A549 (cell line): Measurements from ENCODE around the gene RASSF3. TPM values are rescaled to one million over a fixed set of nuclear protein-coding genes. Genes with fewer than 3 reads are reported as not detected.

Source experiments
- ATAC-seq, 2 experiments: fragments of 200-7000 bp in 1 of 2; fragments of >200 bp in 1 of 2; cut with Nextera tagmentation in 1 of 2; cut with Tn5 transposase in 1 of 2; 3 replicates each; pipeline versions ENCODE4 v1.8.0 to v1.9.1; 2018 to 2020; ENCODE audit warnings: mild to moderate bottlenecking in 1 of 2, moderate library complexity in 1 of 2
- CTCF ChIA-PET: fragments of 300-600 bp; sonication (Branson Sonifier 250); formaldehyde crosslinking; extraction: SDS; loops from one replicate; lab custom pipeline; 2021; ENCODE audit warnings: antibody characterized with exemption, inconsistent platforms; lab: Yijun Ruan, JAX
- POLR2A ChIA-PET: fragments of 350-600 bp; formaldehyde crosslinking; extraction: SDS; loops from one replicate; lab custom pipeline; 2021; ENCODE audit warnings: antibody characterized with exemption, inconsistent platforms; lab: Yijun Ruan, JAX
- DNase-seq, 2 experiments: peaks; one replicate each; pipeline versions ENCODE4 v3.0.0 to v3.0.0-alpha.2; 2011 to 2016; ENCODE audit warnings: low read depth in 1 of 2, low spot score in 1 of 2
- FAIRE-seq: peaks from 2 replicates; lab custom pipeline; 2011; peaks lifted over from hg19 to GRCh38; lab: Jason Lieb, UNC
- H3K27ac ChIP-seq, 2 experiments: fragments of >200 bp; sonication (Bioruptor Twin); formaldehyde crosslinking; 3 replicates each; pipeline ENCODE4 v1.5.1; 2016 to 2017
- H3K4me1 ChIP-seq: fragments of >200 bp; sonication (Bioruptor Twin); formaldehyde crosslinking; 3 replicates; pipeline ENCODE4 v1.6.1; 2016
- H3K4me2 ChIP-seq: fragments of >200 bp; sonication (Bioruptor Twin); formaldehyde crosslinking; 3 replicates; pipeline ENCODE4 v1.6.1; 2016
- H3K4me3 ChIP-seq: fragments of >200 bp; sonication (Bioruptor Twin); formaldehyde crosslinking; 3 replicates; pipeline ENCODE4 v1.5.1; 2016
- H3K9me3 ChIP-seq: fragments of >200 bp; sonication (Bioruptor Twin); formaldehyde crosslinking; 3 replicates; pipeline ENCODE4 v1.6.1; 2016
- CBX8 ChIP-seq: fragments of 200-600 bp; sonication (generic); IDR thresholded peaks from 2 replicates; pipeline ENCODE4 v1.6.1; 2016
- CEBPB ChIP-seq, 2 experiments: fragments of >200 bp in 1 of 2; sonication (Bioruptor Twin) in 1 of 2; formaldehyde crosslinking in 1 of 2; IDR thresholded peaks; 2 replicates each; pipeline ENCODE4 v1.6.1; 2012 to 2016
- CHD4 ChIP-seq: fragments of 200-600 bp; sonication (generic); IDR thresholded peaks from 2 replicates; pipeline ENCODE4 v1.6.1; 2016; ENCODE audit warnings: antibody characterized with exemption, mild to moderate bottlenecking, borderline replicate concordance
- E2F6 ChIP-seq: IDR thresholded peaks from 2 replicates; pipeline ENCODE4 v1.6.1; 2012; ENCODE audit warnings: low read depth, borderline replicate concordance
- EHF ChIP-seq: fragments of 250-450 bp; sonication (Bioruptor Pico); IDR thresholded peaks from 2 replicates; pipeline ENCODE4 v1.5.0; 2020; ENCODE audit warnings: mild to moderate bottlenecking
- EHMT2 ChIP-seq: fragments of 200-600 bp; sonication (generic); IDR thresholded peaks from 2 replicates; pipeline ENCODE4 v1.6.1; 2016; ENCODE audit warnings: antibody characterized with exemption, low read depth, mild to moderate bottlenecking, moderate library complexity
- ELK1 ChIP-seq: fragments of 150-350 bp; IDR thresholded peaks from 2 replicates; pipeline ENCODE4 v1.6.1; 2014; ENCODE audit warnings: low read depth, mild to moderate bottlenecking, low read length
- EP300 ChIP-seq, 2 experiments: fragments of >200 bp; sonication (Bioruptor Twin); formaldehyde crosslinking; IDR thresholded peaks; 2 replicates in 1 of 2; 3 replicates in 1 of 2; pipeline ENCODE4 v1.6.1; 2016 to 2017
- ESRRA ChIP-seq: fragments of 150-350 bp; IDR thresholded peaks from 2 replicates; pipeline ENCODE4 v1.6.1; 2014; ENCODE audit warnings: mild to moderate bottlenecking, low read length, borderline replicate concordance
- FOSB ChIP-seq: fragments of 250-450 bp; sonication (Bioruptor Pico); IDR thresholded peaks from 2 replicates; pipeline ENCODE4 v1.5.0; 2020; ENCODE audit warnings: mild to moderate bottlenecking, moderate library complexity
- FOSL2 ChIP-seq, 2 experiments: fragments of 450-650 bp in 1 of 2; fragments of >200 bp in 1 of 2; sonication (Bioruptor Twin) in 1 of 2; formaldehyde crosslinking; IDR thresholded peaks; 2 replicates each; pipeline versions ENCODE4 v1.5.0 to v1.6.1; 2016 to 2020; ENCODE audit warnings: mild to moderate bottlenecking in 1 of 2, moderate library complexity in 1 of 2
- FOXS1 ChIP-seq: fragments of 250-450 bp; sonication (Bioruptor Pico); IDR thresholded peaks from 2 replicates; pipeline ENCODE4 v1.5.0; 2020; ENCODE audit warnings: mild to moderate bottlenecking, moderate library complexity
- GATA3 ChIP-seq: IDR thresholded peaks from 2 replicates; pipeline ENCODE4 v1.6.1; 2012; ENCODE audit warnings: borderline replicate concordance
- HDAC2 ChIP-seq: fragments of 200-600 bp; sonication (generic); IDR thresholded peaks from 2 replicates; pipeline ENCODE4 v1.6.1; 2016
- HOXB13 ChIP-seq: fragments of 250-450 bp; sonication (Bioruptor Pico); IDR thresholded peaks from 2 replicates; pipeline ENCODE4 v1.5.0; 2020; ENCODE audit warnings: low read depth, mild to moderate bottlenecking, moderate library complexity
- HOXB5 ChIP-seq: fragments of 250-450 bp; sonication (Bioruptor Pico); IDR thresholded peaks from 2 replicates; pipeline ENCODE4 v1.5.0; 2020; ENCODE audit warnings: mild to moderate bottlenecking, moderate library complexity
- KDM1A ChIP-seq: fragments of 200-600 bp; sonication (generic); IDR thresholded peaks from 2 replicates; pipeline ENCODE4 v1.6.1; 2016; ENCODE audit warnings: low read depth, mild to moderate bottlenecking
- MAFK ChIP-seq: fragments of 450-650 bp; IDR thresholded peaks from 2 replicates; pipeline ENCODE4 v1.6.1; 2014; ENCODE audit not compliant: partially characterized antibody
- MYC ChIP-seq: IDR thresholded peaks from 2 replicates; pipeline ENCODE4 v1.6.1; 2012; ENCODE audit warnings: mild to moderate bottlenecking, inconsistent platforms, low read length, improper control_type of control experiment, borderline replicate concordance
- NFE2L2 ChIP-seq: fragments of 150-350 bp; conservative IDR thresholded peaks from 2 replicates; pipeline ENCODE4 v1.6.1; 2014; ENCODE audit warnings: low read length
- NPAS2 ChIP-seq: fragments of 250-450 bp; sonication (Bioruptor Pico); IDR thresholded peaks from 2 replicates; pipeline ENCODE4 v1.8.0; 2022; ENCODE audit warnings: mild to moderate bottlenecking, moderate library complexity, borderline replicate concordance
- NR3C1 ChIP-seq: fragments of >200 bp; sonication (Bioruptor Twin); formaldehyde crosslinking; IDR thresholded peaks from 3 replicates; pipeline ENCODE4 v1.6.1; 2017
- PBX3 ChIP-seq: IDR thresholded peaks from 2 replicates; pipeline ENCODE4 v1.6.1; 2012
- PHF8 ChIP-seq: fragments of 200-600 bp; sonication (generic); IDR thresholded peaks from 2 replicates; pipeline ENCODE4 v1.6.1; 2016; ENCODE audit warnings: low read depth, mild to moderate bottlenecking, antibody characterized with exemption, moderate library complexity, borderline replicate concordance
- POLR2A ChIP-seq: IDR thresholded peaks from 2 replicates; pipeline ENCODE4 v1.6.1; 2012; ENCODE audit warnings: mild to moderate bottlenecking, low read length
- POLR2AphosphoS2 ChIP-seq: conservative IDR thresholded peaks from 2 replicates; pipeline ENCODE4 v1.6.1; 2012; ENCODE audit warnings: low read length, improper control_type of control experiment, inconsistent platforms
- REST ChIP-seq: fragments of 200-600 bp; sonication (generic); IDR thresholded peaks from 2 replicates; pipeline ENCODE4 v1.6.1; 2016; ENCODE audit warnings: antibody characterized with exemption, mild to moderate bottlenecking, moderate library complexity
- RFX5 ChIP-seq: fragments of 450-650 bp; IDR thresholded peaks from 2 replicates; pipeline ENCODE4 v1.7.1; 2014; ENCODE audit warnings: antibody characterized with exemption, mild to moderate bottlenecking, moderate library complexity
- RNF2 ChIP-seq: fragments of 200-600 bp; sonication (generic); IDR thresholded peaks from 2 replicates; pipeline ENCODE4 v1.6.1; 2016; ENCODE audit warnings: low read depth, mild to moderate bottlenecking, antibody characterized with exemption, moderate library complexity, borderline replicate concordance
- SMC3 ChIP-seq: fragments of >200 bp; sonication (Bioruptor Twin); formaldehyde crosslinking; IDR thresholded peaks from 3 replicates; pipeline ENCODE4 v1.6.1; 2018; ENCODE audit warnings: inconsistent platforms
- ZC3H11A ChIP-seq: fragments of 450-650 bp; IDR thresholded peaks from 2 replicates; pipeline ENCODE4 v1.6.1; 2014; ENCODE audit warnings: antibody characterized with exemption, mild to moderate bottlenecking
- WGBS: methylation state at CpG from one replicate; pipeline ENCODE4 v1.1.6; 2017; ENCODE audit errors: missing lambda C conversion rate; 5-methylcytosine and 5-hydroxymethylcytosine counted together
- polyA plus RNA-seq, 4 experiments: library from polyadenylated mRNA; depleted of rRNA in 3 of 4; stranded (reverse); fragments of >200 nt; fragmentation: RNase III in 1 of 4; extraction: RNeasy Plus Mini Kit Qiagen cat#74134 plus additional on column Dnase treatment in 1 of 4; gene quantifications; 2 replicates in 3 of 4; 3 replicates in 1 of 4; pipeline ENCODE4 v1.2.3, GENCODE V29; 2011 to 2017
- TF ChIP-seq, protein P1 (sequence below): fragments of >200 bp; sonication (Bioruptor Twin); formaldehyde crosslinking; IDR thresholded peaks from 3 replicates; pipeline ENCODE4 v1.5.1; 2016

The RASSF3 gene
- polyA plus RNA-seq, 2 of the 4 experiments (the other 2 are of a cell fraction): 19.7 to 35.4 TPM

GRCh38 chr12:64722835-64723234 is 112.5 kb downstream of the RASSF3 start (continued):
- TF ChIP-seq REST (no peak), EHMT2 (no peak), EP300 (IDR thresholded peaks at IDR 0.05) (no peak), RFX5 (no peak), POLR2AphosphoS2 (no peak), MYC (no peak), HOXB13 (CRISPR knock-in tag) (no peak)

GRCh38 chr12:64723630-64724029 is 113.3 kb downstream of the RASSF3 start:
- POLR2A ChIA-PET: no interaction called here
- Histone ChIP-seq H3K9me3 (no peaks in the 10 kb centered on the region), H3K4me1 (no peaks in the 10 kb centered on the region), H3K4me2 (no peak overlapping the region), H3K4me3 (no peak overlapping the region), H3K27ac (no peak overlapping the region)
- TF ChIP-seq CBX8 (no peak), CEBPB (IDR thresholded peaks at IDR 0.05) (no peak), RFX5 (no peak), HDAC2 (no peak), RNF2 (no peak), MAFK (no peak), FOXS1 (no peak), ELK1 (no peak), NR3C1 (no peak), ZC3H11A (no peak), POLR2A (no peak), FOSB (no peak), PHF8 (no peak), GATA3 (no peak)
- TF ChIP-seq, protein P1, sequence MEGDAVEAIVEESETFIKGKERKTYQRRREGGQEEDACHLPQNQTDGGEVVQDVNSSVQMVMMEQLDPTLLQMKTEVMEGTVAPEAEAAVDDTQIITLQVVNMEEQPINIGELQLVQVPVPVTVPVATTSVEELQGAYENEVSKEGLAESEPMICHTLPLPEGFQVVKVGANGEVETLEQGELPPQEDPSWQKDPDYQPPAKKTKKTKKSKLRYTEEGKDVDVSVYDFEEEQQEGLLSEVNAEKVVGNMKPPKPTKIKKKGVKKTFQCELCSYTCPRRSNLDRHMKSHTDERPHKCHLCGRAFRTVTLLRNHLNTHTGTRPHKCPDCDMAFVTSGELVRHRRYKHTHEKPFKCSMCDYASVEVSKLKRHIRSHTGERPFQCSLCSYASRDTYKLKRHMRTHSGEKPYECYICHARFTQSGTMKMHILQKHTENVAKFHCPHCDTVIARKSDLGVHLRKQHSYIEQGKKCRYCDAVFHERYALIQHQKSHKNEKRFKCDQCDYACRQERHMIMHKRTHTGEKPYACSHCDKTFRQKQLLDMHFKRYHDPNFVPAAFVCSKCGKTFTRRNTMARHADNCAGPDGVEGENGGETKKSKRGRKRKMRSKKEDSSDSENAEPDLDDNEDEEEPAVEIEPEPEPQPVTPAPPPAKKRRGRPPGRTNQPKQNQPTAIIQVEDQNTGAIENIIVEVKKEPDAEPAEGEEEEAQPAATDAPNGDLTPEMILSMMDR: no peak
- no peak for DNase-seq
- 93% methylated on average over 2 of the region's 2 CpGs for WGBS
- CTCF ChIA-PET: interaction anchor here (1.4 to 1.6 kb wide), 2 partner anchors 18 to 26 kb away, joined by 3 to 9 read pairs; no protein-coding TSS in a partner anchor
- no peak for FAIRE-seq
- no peak for ATAC-seq

GRCh38 chr12:64724201-64724745 is 114.0 kb downstream of the RASSF3 start:
- ChIA-PET POLR2A (no interaction called here), CTCF (interaction anchor here (1.4 kb wide), 1 partner anchor 19 kb away, joined by 3 read pairs; no protein-coding TSS in a partner anchor)
- FAIRE-seq (no peak), ATAC-seq (no peak), DNase-seq (no peak)
- Histone ChIP-seq H3K4me1 (no peaks in the 10 kb centered on the region), H3K4me2 (no peak overlapping the region), H3K9me3 (no peaks in the 10 kb centered on the region), H3K4me3 (no peak overlapping the region), H3K27ac (no peak overlapping the region)
- 94% methylated on average over 11 of the region's 11 CpGs for WGBS
- TF ChIP-seq ESRRA: no peak
- no peak for TF ChIP-seq EHF
- TF ChIP-seq PBX3: no peak
- TF ChIP-seq NPAS2 (CRISPR knock-in tag): no peak
- TF ChIP-seq HOXB5: no peak
- no peak for TF ChIP-seq CHD4
- no peak for TF ChIP-seq E2F6
- TF ChIP-seq KDM1A: no peak
- no peak for TF ChIP-seq ZC3H11A
- TF ChIP-seq NFE2L2: no peak
- TF ChIP-seq SMC3: no peak
- TF ChIP-seq FOSL2 (IDR thresholded peaks at IDR 0.05): no peak
- no peak for TF ChIP-seq FOSL2 (CRISPR knock-in tag; IDR thresholded peaks at IDR 0.05)
